ENCODE results near the gene CCDC141.

- TF ChIP-seq PATZ1 (CRISPR knock-in tag; IDR thresholded peaks at IDR 0.05; ENCODE audit: borderline replicate concordance) = no peak
- TF ChIP-seq ZNF70 (CRISPR knock-in tag; IDR thresholded peaks at IDR 0.05) = no peak
- no peak for TF ChIP-seq ISL1 (CRISPR knock-in tag; IDR thresholded peaks at IDR 0.05)
Measured at GRCh38 chr2:179057737-179058136, 7.8 kb upstream of the CCDC141 start.
